ENCODE results near the gene FYB1.
"Not testable (repeated sequence)": the region's sequence is repeated elsewhere in the genome, so short reads cannot be mapped to it uniquely, and the experiment has no call there.

The FYB1 gene, protein sequence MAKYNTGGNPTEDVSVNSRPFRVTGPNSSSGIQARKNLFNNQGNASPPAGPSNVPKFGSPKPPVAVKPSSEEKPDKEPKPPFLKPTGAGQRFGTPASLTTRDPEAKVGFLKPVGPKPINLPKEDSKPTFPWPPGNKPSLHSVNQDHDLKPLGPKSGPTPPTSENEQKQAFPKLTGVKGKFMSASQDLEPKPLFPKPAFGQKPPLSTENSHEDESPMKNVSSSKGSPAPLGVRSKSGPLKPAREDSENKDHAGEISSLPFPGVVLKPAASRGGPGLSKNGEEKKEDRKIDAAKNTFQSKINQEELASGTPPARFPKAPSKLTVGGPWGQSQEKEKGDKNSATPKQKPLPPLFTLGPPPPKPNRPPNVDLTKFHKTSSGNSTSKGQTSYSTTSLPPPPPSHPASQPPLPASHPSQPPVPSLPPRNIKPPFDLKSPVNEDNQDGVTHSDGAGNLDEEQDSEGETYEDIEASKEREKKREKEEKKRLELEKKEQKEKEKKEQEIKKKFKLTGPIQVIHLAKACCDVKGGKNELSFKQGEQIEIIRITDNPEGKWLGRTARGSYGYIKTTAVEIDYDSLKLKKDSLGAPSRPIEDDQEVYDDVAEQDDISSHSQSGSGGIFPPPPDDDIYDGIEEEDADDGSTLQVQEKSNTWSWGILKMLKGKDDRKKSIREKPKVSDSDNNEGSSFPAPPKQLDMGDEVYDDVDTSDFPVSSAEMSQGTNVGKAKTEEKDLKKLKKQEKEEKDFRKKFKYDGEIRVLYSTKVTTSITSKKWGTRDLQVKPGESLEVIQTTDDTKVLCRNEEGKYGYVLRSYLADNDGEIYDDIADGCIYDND
- 222 to 313 reads per million in 2 donors for total RNA-seq

DNA sequence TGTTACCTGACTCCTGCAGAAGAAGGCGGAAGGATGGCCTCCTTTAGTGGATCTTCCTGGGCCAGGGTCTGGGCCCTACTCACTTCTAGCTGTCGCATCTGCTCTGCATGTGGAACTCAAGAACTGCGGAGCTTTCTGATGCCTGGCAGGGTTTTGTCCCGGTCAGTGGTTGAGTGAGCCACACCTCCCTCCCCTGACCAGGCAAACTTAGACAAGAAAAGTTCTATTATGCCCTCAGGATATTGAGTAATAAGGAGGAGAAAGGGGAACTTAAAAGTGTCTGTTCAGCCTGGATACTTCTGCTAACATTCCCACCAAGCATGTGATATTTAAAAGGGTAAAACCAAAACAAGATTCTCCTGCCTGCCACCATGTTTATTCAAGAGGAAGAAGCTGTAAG, at the start of gene FYB1:
Gene FYB1 (minus strand): TSS at position 127 of the 400 bp plus-strand sequence. CDS start 16,603 bp downstream, outside the sequence.
- no peak for DNase-seq

- no peak for DNase-seq
Measured at GRCh38 chr5:39267186-39267585, 47.8 kb upstream of the FYB1 start.

- DNase-seq: no peak
Measured at GRCh38 chr5:39266442-39266841, 47.1 kb upstream of the FYB1 start.

GRCh38 chr5:39264528-39264927, 45.2 kb upstream of the FYB1 start:
- DNase-seq: no peak

- DNase-seq: no peak
Measured at GRCh38 chr5:39262981-39263380, 43.6 kb upstream of the FYB1 start.

DNA sequence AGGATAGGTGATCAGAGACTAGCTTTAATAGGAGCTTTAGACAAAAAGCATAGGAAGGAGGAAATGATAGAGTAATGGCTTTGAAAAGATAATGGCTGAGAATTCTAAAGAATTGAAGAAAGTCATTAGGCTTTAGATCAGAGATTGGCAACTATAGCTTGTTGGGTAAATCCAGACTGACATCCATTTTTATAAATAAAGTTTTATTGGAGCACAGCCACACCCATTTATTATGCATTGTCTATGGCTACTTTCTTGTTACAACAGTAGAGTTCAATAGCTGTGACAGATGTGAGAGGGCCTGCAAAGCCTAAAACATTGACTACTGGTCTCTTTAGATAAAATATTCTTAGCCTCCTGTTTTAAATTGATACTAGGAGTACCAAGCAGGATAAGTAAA, 40.7 kb upstream of the FYB1 start:
- DNase-seq: no peak

GRCh38 chr5:39257554-39257953, 38.2 kb upstream of the FYB1 start:
- DNase-seq: no peak

GRCh38 chr5:39256477-39257235, 37.3 kb upstream of the FYB1 start:
- DNase-seq: no peak

DNA sequence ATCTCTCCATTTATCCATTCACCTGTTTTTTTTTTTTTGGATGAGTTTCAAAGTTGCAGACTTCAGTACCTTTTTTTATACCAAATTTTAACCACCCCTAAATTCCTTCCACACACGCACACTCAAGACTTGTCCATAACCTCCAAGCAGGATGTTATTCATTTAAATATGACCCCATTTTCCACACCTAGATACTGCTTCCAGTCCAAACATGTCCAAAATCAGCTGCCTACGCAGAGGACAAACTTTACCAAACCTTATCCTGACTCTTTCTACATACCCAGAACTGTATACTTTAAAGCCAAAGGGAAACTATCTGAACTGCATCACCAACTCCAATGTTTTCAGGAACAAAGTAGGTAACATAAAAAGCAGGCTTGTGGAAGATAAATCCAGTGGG, 36.0 kb upstream of the FYB1 start:
- DNase-seq: no peak

DNA sequence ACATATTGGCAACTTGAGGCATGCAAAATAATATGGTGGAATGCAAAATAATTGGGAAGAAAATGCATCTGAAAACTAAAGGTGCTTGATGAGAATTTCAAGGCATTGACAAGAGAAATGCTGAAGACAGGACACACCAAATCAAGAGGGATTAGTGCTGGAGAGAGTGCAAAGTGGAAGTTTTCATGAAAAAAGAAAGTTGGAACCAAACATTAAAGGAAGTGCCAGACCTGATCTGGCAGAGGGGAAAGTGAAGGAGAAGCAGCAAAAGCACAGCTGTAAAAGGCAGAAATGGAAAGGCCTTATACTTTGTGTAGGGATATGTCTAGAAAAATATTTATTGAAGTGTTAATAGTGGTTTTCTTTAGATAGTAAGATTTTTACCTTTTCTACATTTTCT, 35.3 kb upstream of the FYB1 start:
- no peak for DNase-seq

DNA sequence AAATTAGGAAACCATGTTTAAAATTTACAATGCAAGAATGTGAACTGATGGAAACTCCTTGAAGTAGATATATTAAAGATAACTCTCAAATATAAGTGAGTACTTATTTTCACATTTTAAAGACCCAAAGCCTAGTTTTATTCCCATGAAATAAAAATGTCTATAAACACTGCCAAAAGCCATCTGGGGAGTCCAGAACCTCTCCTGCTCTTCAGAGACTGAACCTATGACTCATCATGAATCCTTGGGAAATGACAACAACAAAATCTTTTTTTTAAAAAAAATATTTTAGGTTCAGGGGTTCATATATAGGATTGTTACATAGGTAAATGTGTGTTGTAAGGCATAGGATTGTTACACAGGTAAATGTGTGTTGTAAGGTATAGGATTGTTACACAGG, 33.8 kb upstream of the FYB1 start:
- no peak for DNase-seq

- DNase-seq: no peak
Measured at GRCh38 chr5:39249564-39250274, 30.4 kb upstream of the FYB1 start.

DNA sequence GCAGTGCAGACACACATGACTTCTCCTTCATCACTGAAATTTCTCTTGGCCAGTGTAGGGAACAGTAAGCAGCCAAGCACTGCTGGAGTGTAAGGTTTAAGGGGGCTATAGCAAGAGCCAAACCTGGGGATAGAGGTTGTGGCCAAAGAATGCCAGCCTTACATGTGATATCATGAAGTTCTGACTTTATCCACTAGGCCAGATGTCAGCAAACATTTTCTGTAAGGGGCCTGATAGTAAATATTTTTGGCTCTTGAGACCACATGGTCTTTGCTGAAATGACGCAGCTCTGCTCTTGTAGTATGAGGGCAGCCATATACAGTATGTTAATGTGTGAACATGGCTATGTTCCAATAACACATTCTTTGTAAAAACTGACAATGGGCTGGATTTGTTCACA, 29.7 kb upstream of the FYB1 start:
- no peak for DNase-seq

DNA sequence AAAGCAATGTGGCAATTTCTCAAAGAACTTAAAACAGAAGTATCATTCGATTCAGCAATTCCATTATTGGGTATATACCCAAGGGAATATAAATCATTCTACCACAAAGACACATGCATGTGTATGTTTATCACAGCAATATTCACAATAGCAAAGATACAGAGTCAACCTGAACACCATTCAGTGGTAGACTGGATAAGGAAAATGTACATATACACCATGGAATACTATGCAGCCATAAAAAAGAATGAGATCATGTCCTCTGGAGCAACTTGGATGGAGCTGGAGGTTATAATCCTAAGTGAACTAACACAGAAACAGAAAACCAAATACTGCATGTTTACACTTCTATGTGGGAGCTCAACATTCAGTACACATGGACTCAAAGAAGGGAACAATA, 21.4 kb upstream of the FYB1 start:
- no peak for DNase-seq

DNA sequence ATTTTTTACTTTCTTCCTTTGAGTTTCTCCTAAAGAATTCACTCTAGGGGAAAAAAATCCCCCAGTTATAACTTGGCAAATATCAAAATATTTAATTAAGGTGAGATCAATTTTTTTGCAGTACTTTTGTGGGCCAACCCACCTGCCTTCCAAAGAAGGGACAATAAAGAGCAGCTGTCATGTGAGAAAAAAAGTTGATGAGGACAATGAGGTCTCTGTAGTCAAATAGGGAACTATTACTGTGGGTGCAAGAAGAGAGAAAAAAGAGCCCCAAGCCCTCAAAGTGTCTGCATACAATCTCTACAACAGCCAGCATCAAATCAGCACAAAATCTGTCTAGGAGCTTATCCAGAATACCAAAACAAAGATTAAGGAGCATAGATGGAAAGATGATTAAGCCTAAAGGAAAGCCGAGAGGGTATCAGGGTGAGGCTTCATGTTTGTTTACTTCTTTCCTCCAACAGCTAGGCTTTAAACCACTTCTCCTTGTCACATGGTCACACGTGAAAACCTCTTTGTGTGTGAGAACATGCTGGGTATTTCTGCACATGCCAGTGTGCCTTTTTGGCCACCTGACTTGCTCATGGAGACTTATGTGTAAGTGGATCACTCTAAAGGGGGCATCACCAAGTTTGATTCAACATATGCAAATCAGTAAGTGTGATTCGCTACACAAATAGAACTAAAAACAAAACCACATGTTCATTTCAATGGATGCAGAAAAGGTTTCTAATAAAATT, 19.2 kb upstream of the FYB1 start:
- no peak for DNase-seq

- no peak for DNase-seq
Measured at GRCh38 chr5:39236718-39237117, 17.4 kb upstream of the FYB1 start.

DNA sequence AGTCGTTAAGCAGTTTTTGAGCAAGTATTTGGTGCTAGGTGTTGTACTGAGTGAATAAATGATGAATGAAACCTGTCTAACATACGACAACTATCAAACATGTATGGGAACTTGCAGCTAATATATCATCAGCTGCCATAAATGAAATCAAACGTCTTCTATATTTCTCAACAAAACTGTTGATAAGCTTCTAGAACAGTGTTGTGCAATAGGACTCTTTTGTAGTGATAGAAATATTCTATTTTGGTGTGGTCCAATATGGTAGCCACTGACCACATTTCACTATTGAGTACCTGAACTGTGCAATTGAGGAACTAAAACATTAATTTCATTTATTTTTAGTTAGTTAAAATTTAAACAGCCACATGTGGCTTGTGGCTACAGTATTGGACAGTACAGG, 16.3 kb upstream of the FYB1 start:
- DNase-seq: no peak

DNA sequence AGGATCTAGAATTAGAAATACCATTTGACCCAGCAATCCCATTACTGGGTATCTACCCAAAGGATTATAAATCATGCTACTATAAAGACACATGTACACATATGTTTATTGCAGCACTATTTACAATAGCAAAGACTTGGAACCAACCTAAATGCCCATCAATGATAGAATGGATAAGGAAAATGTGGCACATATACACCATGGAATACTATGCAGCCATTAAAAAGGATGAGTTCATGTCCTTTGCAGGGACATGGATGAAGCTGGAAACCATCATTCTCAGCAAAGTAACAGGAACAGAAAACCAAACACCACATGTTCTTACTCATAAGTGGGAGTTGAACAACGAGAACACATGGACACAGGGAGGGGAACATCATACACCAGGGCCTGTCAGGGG, 15.1 kb upstream of the FYB1 start:
- DNase-seq: not testable (repeated sequence)

DNA sequence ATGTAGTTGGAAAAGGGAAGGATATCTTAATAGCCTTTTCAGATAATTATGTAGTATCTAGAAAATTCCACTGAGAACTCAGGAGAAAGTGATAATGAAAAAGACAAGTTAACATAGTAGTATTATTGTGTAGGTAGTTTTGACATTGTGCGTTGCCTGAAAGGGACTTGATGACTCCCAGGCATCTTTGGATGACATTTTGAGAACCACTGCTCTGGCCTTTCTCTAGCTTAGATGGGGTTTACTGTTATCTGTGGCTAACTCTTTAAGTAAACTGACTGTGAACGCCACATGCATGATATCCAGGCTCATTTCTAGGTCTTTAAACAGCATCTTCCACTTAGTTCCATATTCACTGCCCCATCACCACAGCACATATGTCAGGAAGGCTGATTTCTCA, 14.4 kb upstream of the FYB1 start:
- no peak for DNase-seq

- DNase-seq: no peak
Measured at GRCh38 chr5:39231705-39232525, 12.6 kb upstream of the FYB1 start.

GRCh38 chr5:39228596-39228995, 9.2 kb upstream of the FYB1 start:
- DNase-seq: no peak
